WTC11 (cell line): ENCODE results near the gene RMND5A. TPM values are rescaled to one million over a fixed set of nuclear protein-coding genes. Genes with fewer than 3 reads are reported as not detected.

ENCODE experiments used
- ATAC-seq: fragments of 200-7000 bp; cut with Tn5 transposase; 2 replicates; pipeline ENCODE4 v1.10.0; 2021; ENCODE audit warnings: mild to moderate bottlenecking, moderate library complexity
- CTCF ChIA-PET: fragments of 300-600 bp; sonication (Branson Sonifier 250); formaldehyde crosslinking; loops from one replicate; lab custom pipeline; 2021; ENCODE audit warnings: antibody characterized with exemption; lab: Charles Lee
- POLR2A ChIA-PET: fragments of 350-600 bp; sonication (Branson Sonifier 250); formaldehyde crosslinking; loops from one replicate; lab custom pipeline; 2021; ENCODE audit warnings: antibody characterized with exemption; lab: Charles Lee
- DNase-seq: peaks from one replicate; pipeline ENCODE4 v3.0.0; 2021; ENCODE audit warnings: low spot score
- H3K27ac Mint-ChIP-seq: 2 replicates; pipeline ENCODE4 v1.8.0; 2021; ENCODE audit warnings: mixed read lengths
- H3K27me3 Mint-ChIP-seq: 2 replicates; pipeline ENCODE4 v1.8.0; 2021; ENCODE audit warnings: low read depth, mild to moderate bottlenecking, moderate library complexity, mixed read lengths
- H3K36me3 Mint-ChIP-seq: 2 replicates; pipeline ENCODE4 v1.8.0; 2021; ENCODE audit warnings: mixed read lengths
- H3K4me1 Mint-ChIP-seq: 2 replicates; pipeline ENCODE4 v1.8.0; 2022; ENCODE audit warnings: mixed read lengths
- H3K4me3 Mint-ChIP-seq: 2 replicates; pipeline ENCODE4 v1.8.0; 2021; ENCODE audit warnings: mild to moderate bottlenecking, moderate library complexity, mixed read lengths
- H3K9me3 Mint-ChIP-seq: 2 replicates; pipeline ENCODE4 v1.8.0; 2021; ENCODE audit warnings: mixed read lengths
- CBFB ChIP-seq: sonication (generic); formaldehyde crosslinking; IDR thresholded peaks from 2 replicates; pipeline ENCODE4 v1.8.1; 2022; ENCODE audit warnings: mild to moderate bottlenecking, low read depth, missing genetic modification reagents
- CREB1 ChIP-seq: sonication (generic); formaldehyde crosslinking; IDR thresholded peaks from 2 replicates; pipeline ENCODE4 v1.8.0; 2023; ENCODE audit warnings: mild to moderate bottlenecking, missing genetic modification reagents
- EMX1 ChIP-seq: fragments of 250-450 bp; sonication (Bioruptor Pico); IDR thresholded peaks from 2 replicates; pipeline ENCODE4 v1.8.0; 2021; ENCODE audit warnings: mild to moderate bottlenecking
- ETV6 ChIP-seq: sonication (generic); formaldehyde crosslinking; IDR thresholded peaks from 2 replicates; pipeline ENCODE4 v1.8.1; 2022; ENCODE audit warnings: mild to moderate bottlenecking, missing genetic modification reagents
- FOXJ3 ChIP-seq: sonication (generic); formaldehyde crosslinking; IDR thresholded peaks from 2 replicates; pipeline ENCODE4 v1.9.0; 2021; ENCODE audit warnings: missing genetic modification reagents, mild to moderate bottlenecking, borderline replicate concordance
- JAZF1 ChIP-seq: fragments of 250-450 bp; sonication (Bioruptor Pico); IDR thresholded peaks from 2 replicates; pipeline ENCODE4 v1.9.0; 2021; ENCODE audit warnings: moderate library complexity, mild to moderate bottlenecking, inconsistent platforms
- JUN ChIP-seq: sonication (generic); formaldehyde crosslinking; IDR thresholded peaks from 2 replicates; pipeline ENCODE4 v1.8.0; 2023; ENCODE audit warnings: mild to moderate bottlenecking, missing genetic modification reagents
- MXD4 ChIP-seq: fragments of 250-450 bp; sonication (Bioruptor Pico); IDR thresholded peaks from 2 replicates; pipeline ENCODE4 v1.8.0; 2021; ENCODE audit warnings: mild to moderate bottlenecking, moderate library complexity, borderline replicate concordance
- NFYB ChIP-seq: sonication (generic); formaldehyde crosslinking; conservative IDR thresholded peaks from 2 replicates; pipeline ENCODE4 v1.8.0; 2022; ENCODE audit warnings: low read depth, missing genetic modification reagents
- NR3C1 ChIP-seq: sonication (generic); formaldehyde crosslinking; conservative IDR thresholded peaks from 2 replicates; pipeline ENCODE4 v1.8.1; 2023; ENCODE audit warnings: low read depth, mild to moderate bottlenecking, missing genetic modification reagents
- TEAD1 ChIP-seq: sonication (generic); formaldehyde crosslinking; IDR thresholded peaks from 2 replicates; pipeline ENCODE4 v1.8.0; 2022; ENCODE audit warnings: mild to moderate bottlenecking, missing genetic modification reagents
- TP53 ChIP-seq: sonication (generic); formaldehyde crosslinking; IDR thresholded peaks from 2 replicates; pipeline ENCODE4 v1.8.1; 2023; ENCODE audit warnings: mild to moderate bottlenecking, missing genetic modification reagents
- ZNF138 ChIP-seq: sonication (generic); formaldehyde crosslinking; conservative IDR thresholded peaks from 2 replicates; pipeline ENCODE4 v1.8.1; 2022; ENCODE audit warnings: mild to moderate bottlenecking, moderate library complexity, missing genetic modification reagents
- ZNF232 ChIP-seq: sonication (generic); formaldehyde crosslinking; IDR thresholded peaks from 2 replicates; pipeline ENCODE4 v1.8.0; 2022; ENCODE audit warnings: mild to moderate bottlenecking, missing genetic modification reagents
- total RNA-seq: library from RNA; stranded (reverse); gene quantifications from 3 replicates; pipeline ENCODE4 v1.2.3, GENCODE V29; 2021
- TF ChIP-seq, protein P1 (sequence below): sonication (generic); formaldehyde crosslinking; IDR thresholded peaks from 2 replicates; pipeline ENCODE4 v1.8.0; 2023; ENCODE audit warnings: missing genetic modification reagents, mild to moderate bottlenecking, borderline replicate concordance
- TF ChIP-seq, protein P2 (sequence below): sonication (generic); formaldehyde crosslinking; IDR thresholded peaks from 2 replicates; pipeline ENCODE4 v1.8.1; 2022; ENCODE audit warnings: low read depth, missing genetic modification reagents, borderline replicate concordance
- TF ChIP-seq, protein P3 (sequence below): sonication (generic); formaldehyde crosslinking; IDR thresholded peaks from 2 replicates; pipeline ENCODE4 v1.8.1; 2022; ENCODE audit warnings: missing genetic modification reagents, borderline replicate concordance
- TF ChIP-seq, protein P4 (sequence below): fragments of 200-600 bp; IDR thresholded peaks from 2 replicates; pipeline ENCODE4 v1.8.0; 2022; ENCODE audit warnings: antibody characterized with exemption
- TF ChIP-seq, protein P5 (sequence below): sonication (generic); formaldehyde crosslinking; IDR thresholded peaks from 2 replicates; pipeline ENCODE4 v1.8.0; 2022; ENCODE audit warnings: mild to moderate bottlenecking, missing genetic modification reagents

RMND5A gene
- total RNA-seq, 1 experiment from 2014 or later, result 55.4 TPM

DNA sequence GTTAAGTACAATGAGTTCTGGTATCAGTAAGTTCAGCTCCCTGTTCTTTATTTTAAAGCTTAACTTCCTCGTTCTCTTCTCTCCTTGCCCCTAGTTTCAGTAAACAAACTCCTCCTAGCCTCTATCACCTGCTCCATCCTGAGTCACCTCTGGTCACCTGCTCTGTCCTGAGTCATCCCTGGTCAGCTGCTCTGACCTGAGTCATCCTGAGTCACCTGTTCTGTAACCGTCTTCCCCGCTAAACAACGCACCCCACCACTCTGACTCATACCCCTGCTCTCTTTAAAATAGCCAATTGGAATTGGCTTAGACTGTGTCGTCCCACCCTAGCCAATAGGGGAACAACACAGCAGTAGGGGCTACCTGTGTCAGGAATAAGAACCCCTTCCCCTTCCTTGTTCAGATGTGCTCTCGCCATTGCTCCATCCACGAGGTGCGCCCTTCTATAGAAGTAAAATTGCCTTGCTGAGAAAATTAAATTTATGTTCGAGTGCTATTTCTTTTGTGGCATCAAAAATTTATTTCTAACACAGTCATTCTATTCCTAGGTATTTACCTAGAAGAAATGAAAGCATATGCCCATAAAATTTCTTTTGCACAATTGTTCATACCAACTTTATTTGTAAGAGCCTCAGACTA is 24.9 kb upstream of the RMND5A start (continued):
- TF ChIP-seq, protein P1, sequence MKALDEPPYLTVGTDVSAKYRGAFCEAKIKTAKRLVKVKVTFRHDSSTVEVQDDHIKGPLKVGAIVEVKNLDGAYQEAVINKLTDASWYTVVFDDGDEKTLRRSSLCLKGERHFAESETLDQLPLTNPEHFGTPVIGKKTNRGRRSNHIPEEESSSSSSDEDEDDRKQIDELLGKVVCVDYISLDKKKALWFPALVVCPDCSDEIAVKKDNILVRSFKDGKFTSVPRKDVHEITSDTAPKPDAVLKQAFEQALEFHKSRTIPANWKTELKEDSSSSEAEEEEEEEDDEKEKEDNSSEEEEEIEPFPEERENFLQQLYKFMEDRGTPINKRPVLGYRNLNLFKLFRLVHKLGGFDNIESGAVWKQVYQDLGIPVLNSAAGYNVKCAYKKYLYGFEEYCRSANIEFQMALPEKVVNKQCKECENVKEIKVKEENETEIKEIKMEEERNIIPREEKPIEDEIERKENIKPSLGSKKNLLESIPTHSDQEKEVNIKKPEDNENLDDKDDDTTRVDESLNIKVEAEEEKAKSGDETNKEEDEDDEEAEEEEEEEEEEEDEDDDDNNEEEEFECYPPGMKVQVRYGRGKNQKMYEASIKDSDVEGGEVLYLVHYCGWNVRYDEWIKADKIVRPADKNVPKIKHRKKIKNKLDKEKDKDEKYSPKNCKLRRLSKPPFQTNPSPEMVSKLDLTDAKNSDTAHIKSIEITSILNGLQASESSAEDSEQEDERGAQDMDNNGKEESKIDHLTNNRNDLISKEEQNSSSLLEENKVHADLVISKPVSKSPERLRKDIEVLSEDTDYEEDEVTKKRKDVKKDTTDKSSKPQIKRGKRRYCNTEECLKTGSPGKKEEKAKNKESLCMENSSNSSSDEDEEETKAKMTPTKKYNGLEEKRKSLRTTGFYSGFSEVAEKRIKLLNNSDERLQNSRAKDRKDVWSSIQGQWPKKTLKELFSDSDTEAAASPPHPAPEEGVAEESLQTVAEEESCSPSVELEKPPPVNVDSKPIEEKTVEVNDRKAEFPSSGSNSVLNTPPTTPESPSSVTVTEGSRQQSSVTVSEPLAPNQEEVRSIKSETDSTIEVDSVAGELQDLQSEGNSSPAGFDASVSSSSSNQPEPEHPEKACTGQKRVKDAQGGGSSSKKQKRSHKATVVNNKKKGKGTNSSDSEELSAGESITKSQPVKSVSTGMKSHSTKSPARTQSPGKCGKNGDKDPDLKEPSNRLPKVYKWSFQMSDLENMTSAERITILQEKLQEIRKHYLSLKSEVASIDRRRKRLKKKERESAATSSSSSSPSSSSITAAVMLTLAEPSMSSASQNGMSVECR (CRISPR knock-in tag), result no peak
- TF ChIP-seq FOXJ3 (CRISPR knock-in tag) (no peak), NFYB (no peak)

DNA sequence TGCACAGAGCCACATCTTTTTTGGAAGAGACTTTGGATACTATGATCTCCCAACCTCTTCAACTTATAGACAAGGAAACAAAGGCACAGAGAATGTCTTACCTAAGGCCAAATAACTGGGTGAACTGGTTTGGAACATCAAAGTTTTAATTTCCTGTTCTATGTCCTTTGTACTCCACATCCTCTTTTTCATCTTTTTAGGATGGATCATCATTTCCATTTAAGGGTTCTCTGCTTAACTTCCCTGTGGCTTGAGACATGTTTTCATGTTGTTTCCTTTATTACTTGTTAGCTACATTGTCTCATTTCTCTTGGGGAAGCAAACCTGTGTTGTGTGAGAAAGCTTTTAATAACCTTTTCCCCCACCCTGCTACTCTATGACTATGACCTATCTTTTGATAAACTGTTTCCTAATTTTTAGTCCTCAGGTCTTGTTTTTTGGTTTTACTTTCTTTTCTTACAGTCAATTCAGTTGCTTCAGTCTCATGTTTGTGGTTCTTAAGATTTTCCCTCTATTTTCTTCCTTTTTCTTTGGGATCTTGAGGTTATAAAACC is 22.5 kb upstream of the RMND5A start:
- H3K4me3 Mint-ChIP-seq, result no peak overlapping the region
- no peak for TF ChIP-seq JAZF1 (CRISPR knock-in tag)
- TF ChIP-seq ETV6 (CRISPR knock-in tag), result no peak
- no peak for TF ChIP-seq EMX1
- TF ChIP-seq CBFB (CRISPR knock-in tag), result no peak
- TF ChIP-seq, protein P2, sequence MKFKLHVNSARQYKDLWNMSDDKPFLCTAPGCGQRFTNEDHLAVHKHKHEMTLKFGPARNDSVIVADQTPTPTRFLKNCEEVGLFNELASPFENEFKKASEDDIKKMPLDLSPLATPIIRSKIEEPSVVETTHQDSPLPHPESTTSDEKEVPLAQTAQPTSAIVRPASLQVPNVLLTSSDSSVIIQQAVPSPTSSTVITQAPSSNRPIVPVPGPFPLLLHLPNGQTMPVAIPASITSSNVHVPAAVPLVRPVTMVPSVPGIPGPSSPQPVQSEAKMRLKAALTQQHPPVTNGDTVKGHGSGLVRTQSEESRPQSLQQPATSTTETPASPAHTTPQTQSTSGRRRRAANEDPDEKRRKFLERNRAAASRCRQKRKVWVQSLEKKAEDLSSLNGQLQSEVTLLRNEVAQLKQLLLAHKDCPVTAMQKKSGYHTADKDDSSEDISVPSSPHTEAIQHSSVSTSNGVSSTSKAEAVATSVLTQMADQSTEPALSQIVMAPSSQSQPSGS (CRISPR knock-in tag), result no peak
- no peak for TF ChIP-seq MXD4 (CRISPR knock-in tag)
- ChIA-PET POLR2A (no interaction called here), CTCF (no interaction called here)
- H3K36me3 Mint-ChIP-seq, result peaks cover 25% of the 10 kb centered on the region
- H3K4me1 Mint-ChIP-seq, result no peaks in the 10 kb centered on the region
- peaks cover 28% of the 10 kb centered on the region for H3K9me3 Mint-ChIP-seq
- ATAC-seq (no peak), DNase-seq (no peak)
- no peaks in the 10 kb centered on the region; the same call in 1 of the 2 replicates for H3K27me3 Mint-ChIP-seq
- no peak overlapping the region for H3K27ac Mint-ChIP-seq

DNA sequence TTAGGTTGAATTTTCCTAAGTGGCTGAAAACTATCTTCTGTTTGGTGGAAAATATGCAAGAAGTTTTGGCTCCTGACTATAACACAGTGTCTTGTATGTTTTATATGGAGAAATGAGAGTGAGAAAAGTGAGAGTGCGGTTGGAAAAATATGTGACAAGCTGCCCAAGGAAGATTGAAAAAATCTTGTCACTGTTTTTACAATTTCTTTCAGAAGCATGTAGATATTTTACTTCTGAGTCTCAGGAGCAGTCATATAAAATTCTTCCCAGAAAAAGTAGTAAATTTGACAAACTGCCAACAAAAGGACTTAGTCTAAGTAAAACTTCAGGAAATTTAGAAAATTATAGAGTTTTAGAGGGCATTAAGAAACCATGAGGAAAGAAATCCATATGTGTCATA is 19.4 kb upstream of the RMND5A start:
- ChIA-PET POLR2A (no interaction called here), CTCF (no interaction called here)
- H3K27me3 Mint-ChIP-seq, result no peaks in the 10 kb centered on the region
- H3K27ac Mint-ChIP-seq, result no peak overlapping the region
- DNase-seq (no peak), ATAC-seq (no peak)
- peaks cover 4% of the 10 kb centered on the region for H3K36me3 Mint-ChIP-seq
- H3K4me3 Mint-ChIP-seq, result no peak overlapping the region
- H3K4me1 Mint-ChIP-seq, result no peaks in the 10 kb centered on the region
- peaks cover 2% of the 10 kb centered on the region for H3K9me3 Mint-ChIP-seq
- TF ChIP-seq JAZF1 (CRISPR knock-in tag) (no peak), TEAD1 (CRISPR knock-in tag) (no peak), FOXJ3 (CRISPR knock-in tag) (no peak), ZNF232 (CRISPR knock-in tag) (no peak), ZNF138 (CRISPR knock-in tag) (no peak), CREB1 (CRISPR knock-in tag) (no peak), NR3C1 (no peak), CBFB (CRISPR knock-in tag) (no peak), TP53 (no peak), JUN (no peak)
- TF ChIP-seq, protein P3, sequence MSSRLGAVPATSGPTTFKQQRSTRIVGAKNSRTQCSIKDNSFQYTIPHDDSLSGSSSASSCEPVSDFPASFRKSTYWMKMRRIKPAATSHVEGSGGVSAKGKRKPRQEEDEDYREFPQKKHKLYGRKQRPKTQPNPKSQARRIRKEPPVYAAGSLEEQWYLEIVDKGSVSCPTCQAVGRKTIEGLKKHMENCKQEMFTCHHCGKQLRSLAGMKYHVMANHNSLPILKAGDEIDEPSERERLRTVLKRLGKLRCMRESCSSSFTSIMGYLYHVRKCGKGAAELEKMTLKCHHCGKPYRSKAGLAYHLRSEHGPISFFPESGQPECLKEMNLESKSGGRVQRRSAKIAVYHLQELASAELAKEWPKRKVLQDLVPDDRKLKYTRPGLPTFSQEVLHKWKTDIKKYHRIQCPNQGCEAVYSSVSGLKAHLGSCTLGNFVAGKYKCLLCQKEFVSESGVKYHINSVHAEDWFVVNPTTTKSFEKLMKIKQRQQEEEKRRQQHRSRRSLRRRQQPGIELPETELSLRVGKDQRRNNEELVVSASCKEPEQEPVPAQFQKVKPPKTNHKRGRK, result no peak
- TF ChIP-seq, protein P4, sequence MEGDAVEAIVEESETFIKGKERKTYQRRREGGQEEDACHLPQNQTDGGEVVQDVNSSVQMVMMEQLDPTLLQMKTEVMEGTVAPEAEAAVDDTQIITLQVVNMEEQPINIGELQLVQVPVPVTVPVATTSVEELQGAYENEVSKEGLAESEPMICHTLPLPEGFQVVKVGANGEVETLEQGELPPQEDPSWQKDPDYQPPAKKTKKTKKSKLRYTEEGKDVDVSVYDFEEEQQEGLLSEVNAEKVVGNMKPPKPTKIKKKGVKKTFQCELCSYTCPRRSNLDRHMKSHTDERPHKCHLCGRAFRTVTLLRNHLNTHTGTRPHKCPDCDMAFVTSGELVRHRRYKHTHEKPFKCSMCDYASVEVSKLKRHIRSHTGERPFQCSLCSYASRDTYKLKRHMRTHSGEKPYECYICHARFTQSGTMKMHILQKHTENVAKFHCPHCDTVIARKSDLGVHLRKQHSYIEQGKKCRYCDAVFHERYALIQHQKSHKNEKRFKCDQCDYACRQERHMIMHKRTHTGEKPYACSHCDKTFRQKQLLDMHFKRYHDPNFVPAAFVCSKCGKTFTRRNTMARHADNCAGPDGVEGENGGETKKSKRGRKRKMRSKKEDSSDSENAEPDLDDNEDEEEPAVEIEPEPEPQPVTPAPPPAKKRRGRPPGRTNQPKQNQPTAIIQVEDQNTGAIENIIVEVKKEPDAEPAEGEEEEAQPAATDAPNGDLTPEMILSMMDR, result no peak
- TF ChIP-seq, protein P5, sequence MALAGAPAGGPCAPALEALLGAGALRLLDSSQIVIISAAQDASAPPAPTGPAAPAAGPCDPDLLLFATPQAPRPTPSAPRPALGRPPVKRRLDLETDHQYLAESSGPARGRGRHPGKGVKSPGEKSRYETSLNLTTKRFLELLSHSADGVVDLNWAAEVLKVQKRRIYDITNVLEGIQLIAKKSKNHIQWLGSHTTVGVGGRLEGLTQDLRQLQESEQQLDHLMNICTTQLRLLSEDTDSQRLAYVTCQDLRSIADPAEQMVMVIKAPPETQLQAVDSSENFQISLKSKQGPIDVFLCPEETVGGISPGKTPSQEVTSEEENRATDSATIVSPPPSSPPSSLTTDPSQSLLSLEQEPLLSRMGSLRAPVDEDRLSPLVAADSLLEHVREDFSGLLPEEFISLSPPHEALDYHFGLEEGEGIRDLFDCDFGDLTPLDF (CRISPR knock-in tag), result no peak
